Panc1 (cell line): ENCODE measurements around the gene SELENOW. TPM values are rescaled to one million over a fixed set of nuclear protein-coding genes. Genes with fewer than 3 reads are reported as not detected.

Experiments used
- ATAC-seq: fragments of 200-7000 bp; cut with Tn5 transposase; 2 replicates; pipeline ENCODE4 v1.9.1; 2020; ENCODE audit warnings: mild to moderate bottlenecking, moderate library complexity
- BruUV-seq: library from RNA; stranded (reverse); fragments of 400-500 nt; replicated peaks from 2 replicates; lab custom pipeline; 2021; lab: Mats Ljungman, UMichigan
- CTCF ChIA-PET: fragments of 300-600 bp; sonication (Branson Sonifier 250); formaldehyde crosslinking; loops from one replicate; lab custom pipeline; 2022; ENCODE audit warnings: antibody characterized with exemption; lab: Charles Lee
- POLR2A ChIA-PET: fragments of 300-600 bp; sonication (Branson Sonifier 250); formaldehyde crosslinking; loops from one replicate; lab custom pipeline; 2022; ENCODE audit warnings: antibody characterized with exemption; lab: Charles Lee
- DNase-seq: peaks from one replicate; pipeline ENCODE4 v3.0.0-alpha.2; 2010; ENCODE audit warnings: low read depth, low spot score
- H3K27ac ChIP-seq: 2 replicates; pipeline ENCODE4 v1.5.1; 2011; ENCODE audit warnings: mild to moderate bottlenecking, low read length, inconsistent platforms
- H3K27me3 ChIP-seq: fragments of 200-500 bp; sonication (Bioruptor generic); 2 replicates; pipeline ENCODE4 v1.6.0; 2014; ENCODE audit warnings: low read length, inconsistent platforms; ENCODE audit not compliant: control insufficient read depth, insufficient read depth
- H3K36me3 ChIP-seq: fragments of 200-500 bp; sonication (Bioruptor generic); 2 replicates; pipeline ENCODE4 v1.5.1; 2014; ENCODE audit warnings: inconsistent platforms, mild to moderate bottlenecking, low read length, moderate library complexity; ENCODE audit not compliant: control insufficient read depth, insufficient read depth
- H3K4me1 ChIP-seq: 2 replicates; pipeline ENCODE4 v1.5.1; 2011; ENCODE audit warnings: inconsistent platforms, mild to moderate bottlenecking, low read length, moderate library complexity; ENCODE audit not compliant: control insufficient read depth, insufficient read depth
- H3K4me3 ChIP-seq, 2 experiments: 2 replicates each; pipeline ENCODE4 v1.5.1; 2011 to 2012; ENCODE audit warnings: low read depth in 2 of 2, low read length in 2 of 2, mild to moderate bottlenecking in 2 of 2, inconsistent platforms in 1 of 2, moderate library complexity in 1 of 2
- H3K9me3 ChIP-seq: fragments of 200-500 bp; sonication (Bioruptor generic); 2 replicates; pipeline ENCODE4 v1.5.1; 2014; ENCODE audit warnings: low read depth, mild to moderate bottlenecking, inconsistent platforms, low read length, moderate library complexity; ENCODE audit not compliant: control insufficient read depth, insufficient read depth
- POLR2AphosphoS5 ChIP-seq: IDR thresholded peaks from 2 replicates; pipeline ENCODE4 v1.6.1; 2012; ENCODE audit warnings: mild to moderate bottlenecking, low read depth, low read length, moderate library complexity
- SIN3A ChIP-seq: IDR thresholded peaks from 2 replicates; pipeline ENCODE4 v1.6.1; 2012; ENCODE audit warnings: low read depth, mild to moderate bottlenecking, low read length, moderate library complexity, borderline replicate concordance; ENCODE audit not compliant: insufficient read depth
- TCF7L2 ChIP-seq: IDR thresholded peaks from 2 replicates; pipeline ENCODE4 v1.6.1; 2011; ENCODE audit warnings: mild to moderate bottlenecking, low read depth, low read length, inconsistent platforms
- in situ Hi-C: cut with HindIII; loops from 2 replicates; pipeline ENCODE4 v1.10.0; 2016; ENCODE audit warnings: low sequenced_read_pairs, low pct_unique_long_range_greater_than_20kb
- intact Hi-C: fragments of 100-400 bp; cut with micrococcal nuclease; formaldehyde crosslinking; loops from one replicate; pipeline ENCODE4 v1.10.0; 2022; ENCODE audit not compliant: unreplicated experiment
- total RNA-seq: library from RNA; stranded (reverse); gene quantifications from one replicate; pipeline ENCODE4 v1.2.1, GENCODE V29; 2021; ENCODE audit not compliant: unreplicated experiment
- TF ChIP-seq, protein P1 (sequence below): fragments of 450-650 bp; IDR thresholded peaks from 2 replicates; pipeline ENCODE4 v1.5.1; 2017; ENCODE audit warnings: mild to moderate bottlenecking
- TF ChIP-seq, protein P2 (sequence below), 2 experiments: IDR thresholded peaks; 2 replicates each; pipeline ENCODE4 v1.6.1; 2011 to 2012; ENCODE audit warnings: low read depth in 2 of 2, control low read depth in 1 of 2, low read length in 1 of 2, mild to moderate bottlenecking in 1 of 2, moderate library complexity in 1 of 2; ENCODE audit not compliant: insufficient read depth in 1 of 2

SELENOW gene
- total RNA-seq, 1 experiment from 2014 or later: 62.0 TPM

DNA sequence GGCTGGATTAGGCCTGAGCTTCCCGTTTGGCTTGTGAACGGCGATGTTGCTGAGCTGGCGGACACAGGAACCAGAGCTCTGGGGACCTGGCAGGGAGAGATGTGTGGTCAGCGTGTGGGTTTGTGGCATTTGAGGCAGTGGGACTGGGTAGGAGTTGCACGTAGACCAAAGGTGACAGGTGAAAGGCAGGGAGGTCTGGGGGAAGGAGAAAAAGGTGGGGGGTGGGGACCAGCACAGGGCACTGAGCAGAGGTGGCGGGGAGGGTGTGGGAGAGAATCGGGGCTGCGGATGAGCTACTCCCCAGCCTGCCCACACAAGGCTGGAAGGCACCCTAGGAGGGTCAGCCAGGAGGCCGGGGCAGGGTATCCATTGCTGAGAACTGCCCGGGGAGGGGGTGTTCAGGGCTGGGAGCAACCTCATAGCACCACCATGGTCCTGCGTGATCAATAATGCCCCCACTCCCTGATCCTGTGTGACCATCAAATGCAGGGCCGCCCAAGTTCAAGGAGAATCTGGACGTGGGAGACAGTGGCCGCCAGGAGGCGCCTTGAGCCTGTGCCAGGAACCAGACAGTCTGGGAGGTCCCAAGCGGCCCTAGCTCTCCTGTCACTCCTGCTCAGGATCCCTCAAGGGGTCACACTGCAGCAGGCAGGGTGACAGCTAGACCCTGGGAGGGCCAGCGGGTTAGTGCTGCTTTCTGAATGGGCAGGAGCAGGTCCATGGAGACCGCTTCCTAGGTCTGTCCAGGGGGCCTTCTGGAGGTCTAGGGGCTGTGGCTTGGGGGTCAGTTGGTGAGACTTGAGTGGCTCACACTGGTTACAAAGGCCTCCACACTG is 12.8 kb upstream of the SELENOW start:
- DNase-seq (no peak), ATAC-seq (peak; percentile 90)
- Histone ChIP-seq H3K4me3 (no peak overlapping the region), H3K27ac (no peak overlapping the region), H3K4me1 (no peaks in the 10 kb centered on the region), H3K9me3 (no peaks in the 10 kb centered on the region), H3K27me3 (no peaks in the 10 kb centered on the region), H3K36me3 (no peaks in the 10 kb centered on the region)
- in situ Hi-C loops (no loop called here), intact Hi-C loops (loop anchor here (2.0 kb wide), 1 partner anchor 23 kb away; no protein-coding TSS in a partner anchor)
- POLR2A ChIA-PET: no interaction called here
- CTCF ChIA-PET: interaction anchor here (0.5 to 1.1 kb wide), 9 partner anchors 24 to 488 kb away, joined by 3 to 7 read pairs (median 3); no protein-coding TSS in a partner anchor
- TF ChIP-seq, protein P1, sequence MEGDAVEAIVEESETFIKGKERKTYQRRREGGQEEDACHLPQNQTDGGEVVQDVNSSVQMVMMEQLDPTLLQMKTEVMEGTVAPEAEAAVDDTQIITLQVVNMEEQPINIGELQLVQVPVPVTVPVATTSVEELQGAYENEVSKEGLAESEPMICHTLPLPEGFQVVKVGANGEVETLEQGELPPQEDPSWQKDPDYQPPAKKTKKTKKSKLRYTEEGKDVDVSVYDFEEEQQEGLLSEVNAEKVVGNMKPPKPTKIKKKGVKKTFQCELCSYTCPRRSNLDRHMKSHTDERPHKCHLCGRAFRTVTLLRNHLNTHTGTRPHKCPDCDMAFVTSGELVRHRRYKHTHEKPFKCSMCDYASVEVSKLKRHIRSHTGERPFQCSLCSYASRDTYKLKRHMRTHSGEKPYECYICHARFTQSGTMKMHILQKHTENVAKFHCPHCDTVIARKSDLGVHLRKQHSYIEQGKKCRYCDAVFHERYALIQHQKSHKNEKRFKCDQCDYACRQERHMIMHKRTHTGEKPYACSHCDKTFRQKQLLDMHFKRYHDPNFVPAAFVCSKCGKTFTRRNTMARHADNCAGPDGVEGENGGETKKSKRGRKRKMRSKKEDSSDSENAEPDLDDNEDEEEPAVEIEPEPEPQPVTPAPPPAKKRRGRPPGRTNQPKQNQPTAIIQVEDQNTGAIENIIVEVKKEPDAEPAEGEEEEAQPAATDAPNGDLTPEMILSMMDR: peak; percentile 86
- TF ChIP-seq, protein P2, sequence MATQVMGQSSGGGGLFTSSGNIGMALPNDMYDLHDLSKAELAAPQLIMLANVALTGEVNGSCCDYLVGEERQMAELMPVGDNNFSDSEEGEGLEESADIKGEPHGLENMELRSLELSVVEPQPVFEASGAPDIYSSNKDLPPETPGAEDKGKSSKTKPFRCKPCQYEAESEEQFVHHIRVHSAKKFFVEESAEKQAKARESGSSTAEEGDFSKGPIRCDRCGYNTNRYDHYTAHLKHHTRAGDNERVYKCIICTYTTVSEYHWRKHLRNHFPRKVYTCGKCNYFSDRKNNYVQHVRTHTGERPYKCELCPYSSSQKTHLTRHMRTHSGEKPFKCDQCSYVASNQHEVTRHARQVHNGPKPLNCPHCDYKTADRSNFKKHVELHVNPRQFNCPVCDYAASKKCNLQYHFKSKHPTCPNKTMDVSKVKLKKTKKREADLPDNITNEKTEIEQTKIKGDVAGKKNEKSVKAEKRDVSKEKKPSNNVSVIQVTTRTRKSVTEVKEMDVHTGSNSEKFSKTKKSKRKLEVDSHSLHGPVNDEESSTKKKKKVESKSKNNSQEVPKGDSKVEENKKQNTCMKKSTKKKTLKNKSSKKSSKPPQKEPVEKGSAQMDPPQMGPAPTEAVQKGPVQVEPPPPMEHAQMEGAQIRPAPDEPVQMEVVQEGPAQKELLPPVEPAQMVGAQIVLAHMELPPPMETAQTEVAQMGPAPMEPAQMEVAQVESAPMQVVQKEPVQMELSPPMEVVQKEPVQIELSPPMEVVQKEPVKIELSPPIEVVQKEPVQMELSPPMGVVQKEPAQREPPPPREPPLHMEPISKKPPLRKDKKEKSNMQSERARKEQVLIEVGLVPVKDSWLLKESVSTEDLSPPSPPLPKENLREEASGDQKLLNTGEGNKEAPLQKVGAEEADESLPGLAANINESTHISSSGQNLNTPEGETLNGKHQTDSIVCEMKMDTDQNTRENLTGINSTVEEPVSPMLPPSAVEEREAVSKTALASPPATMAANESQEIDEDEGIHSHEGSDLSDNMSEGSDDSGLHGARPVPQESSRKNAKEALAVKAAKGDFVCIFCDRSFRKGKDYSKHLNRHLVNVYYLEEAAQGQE (IDR thresholded peaks at IDR 0.05; ENCODE audit: insufficient read depth in 1 of 2, low read depth in 2 of 2, low read length in 1 of 2): no peak
- no TSS peak for BruUV-seq

DNA sequence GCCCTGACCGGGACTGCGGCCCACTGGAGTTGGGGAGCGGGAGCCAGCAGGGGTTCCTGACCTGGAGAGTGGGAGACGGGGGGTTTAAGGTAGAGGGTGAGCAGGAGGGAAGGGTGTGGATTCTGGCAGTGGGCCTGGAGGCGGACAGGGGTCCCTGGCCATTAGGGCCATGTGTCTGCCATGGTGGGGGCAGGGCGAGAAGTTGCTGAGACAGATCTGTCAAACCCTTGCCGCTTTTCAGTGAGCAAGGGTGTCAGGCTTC is 12.2 kb upstream of the SELENOW start:
- Histone ChIP-seq H3K27me3 (no peaks in the 10 kb centered on the region), H3K27ac (no peak overlapping the region), H3K9me3 (no peaks in the 10 kb centered on the region), H3K36me3 (no peaks in the 10 kb centered on the region), H3K4me3 (no peak overlapping the region), H3K4me1 (no peaks in the 10 kb centered on the region)
- TF ChIP-seq, protein P1: no peak
- TF ChIP-seq, protein P2 (IDR thresholded peaks at IDR 0.05; ENCODE audit: insufficient read depth in 1 of 2, low read depth in 2 of 2, low read length in 1 of 2): no peak
- no peak for TF ChIP-seq TCF7L2
- no peak for TF ChIP-seq POLR2AphosphoS5
- TF ChIP-seq SIN3A: no peak
- no peak for DNase-seq
- CTCF ChIA-PET: interaction anchor here (0.6 kb wide), 1 partner anchor 90 kb away, joined by 3 read pairs; no protein-coding TSS in a partner anchor
- in situ Hi-C loops (no loop called here), intact Hi-C loops (loop anchor here (2.0 kb wide), 1 partner anchor 23 kb away; no protein-coding TSS in a partner anchor)
- no TSS peak for BruUV-seq
- no peak for ATAC-seq
- POLR2A ChIA-PET: no interaction called here
